ENCODE data around the gene IRF2BPL.
A peak's percentile ranks its signal among the peaks of the same experiment; 100 is the strongest.

IRF2BPL gene

DNA sequence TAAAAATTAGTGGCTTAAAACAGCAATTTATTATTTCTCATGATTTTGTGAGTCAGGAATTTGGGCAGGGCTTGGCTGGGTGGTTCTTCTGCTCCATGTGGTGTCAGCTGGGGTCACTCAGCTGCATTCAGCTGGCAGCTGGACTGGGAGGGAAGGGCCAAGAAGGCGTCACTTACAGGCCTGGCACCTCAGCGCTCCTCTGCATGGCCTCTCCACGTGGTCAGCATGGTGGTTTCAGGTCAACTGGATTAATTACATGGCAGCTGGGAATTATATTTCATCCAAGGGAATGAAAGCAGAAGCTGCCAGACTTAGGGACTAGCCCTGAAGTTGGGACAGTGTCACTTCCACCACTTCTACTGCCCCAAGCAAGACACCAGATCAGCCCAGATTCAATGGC lies 27.5 kb upstream of the IRF2BPL start:
- POLR2A ChIA-PET (ENCODE audit: low non-redundant PET) = no interaction called here
- TF ChIP-seq, protein P1, sequence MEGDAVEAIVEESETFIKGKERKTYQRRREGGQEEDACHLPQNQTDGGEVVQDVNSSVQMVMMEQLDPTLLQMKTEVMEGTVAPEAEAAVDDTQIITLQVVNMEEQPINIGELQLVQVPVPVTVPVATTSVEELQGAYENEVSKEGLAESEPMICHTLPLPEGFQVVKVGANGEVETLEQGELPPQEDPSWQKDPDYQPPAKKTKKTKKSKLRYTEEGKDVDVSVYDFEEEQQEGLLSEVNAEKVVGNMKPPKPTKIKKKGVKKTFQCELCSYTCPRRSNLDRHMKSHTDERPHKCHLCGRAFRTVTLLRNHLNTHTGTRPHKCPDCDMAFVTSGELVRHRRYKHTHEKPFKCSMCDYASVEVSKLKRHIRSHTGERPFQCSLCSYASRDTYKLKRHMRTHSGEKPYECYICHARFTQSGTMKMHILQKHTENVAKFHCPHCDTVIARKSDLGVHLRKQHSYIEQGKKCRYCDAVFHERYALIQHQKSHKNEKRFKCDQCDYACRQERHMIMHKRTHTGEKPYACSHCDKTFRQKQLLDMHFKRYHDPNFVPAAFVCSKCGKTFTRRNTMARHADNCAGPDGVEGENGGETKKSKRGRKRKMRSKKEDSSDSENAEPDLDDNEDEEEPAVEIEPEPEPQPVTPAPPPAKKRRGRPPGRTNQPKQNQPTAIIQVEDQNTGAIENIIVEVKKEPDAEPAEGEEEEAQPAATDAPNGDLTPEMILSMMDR (conservative IDR thresholded peaks at IDR 0.05; ENCODE audit: low read depth) = no peak
- CTCF ChIA-PET = interaction anchor here (0.9 to 1.3 kb wide), 2 partner anchors 143 to 180 kb away, joined by 3 read pairs; no protein-coding TSS in a partner anchor
- no peak for DNase-seq (ENCODE audit: low spot score)
- H3K27ac ChIP-seq = 0 out of 2 replicates have a peak overlapping the region, but pooled peaks have one; percentile 17

DNA sequence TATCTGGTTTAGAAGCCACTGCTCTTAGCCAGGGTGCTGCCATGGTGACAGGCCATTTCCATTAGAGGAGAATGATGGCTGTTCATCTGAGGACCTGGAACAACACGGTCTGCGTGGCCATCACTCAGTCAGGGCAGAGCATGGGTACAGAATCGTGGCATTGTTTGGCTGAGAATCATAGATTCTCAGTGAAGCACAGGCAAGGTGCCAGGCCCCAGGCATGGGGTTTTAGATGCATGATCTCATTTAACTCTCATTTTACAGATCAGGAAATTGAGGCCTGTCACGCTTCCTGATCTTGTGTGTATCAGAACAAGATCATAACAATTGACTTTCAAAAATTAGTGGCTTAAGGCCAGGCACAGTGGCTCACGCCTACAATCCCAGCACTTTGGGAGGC lies 26.8 kb upstream of the IRF2BPL start:
- POLR2A ChIA-PET (ENCODE audit: low non-redundant PET) = no interaction called here

DNA sequence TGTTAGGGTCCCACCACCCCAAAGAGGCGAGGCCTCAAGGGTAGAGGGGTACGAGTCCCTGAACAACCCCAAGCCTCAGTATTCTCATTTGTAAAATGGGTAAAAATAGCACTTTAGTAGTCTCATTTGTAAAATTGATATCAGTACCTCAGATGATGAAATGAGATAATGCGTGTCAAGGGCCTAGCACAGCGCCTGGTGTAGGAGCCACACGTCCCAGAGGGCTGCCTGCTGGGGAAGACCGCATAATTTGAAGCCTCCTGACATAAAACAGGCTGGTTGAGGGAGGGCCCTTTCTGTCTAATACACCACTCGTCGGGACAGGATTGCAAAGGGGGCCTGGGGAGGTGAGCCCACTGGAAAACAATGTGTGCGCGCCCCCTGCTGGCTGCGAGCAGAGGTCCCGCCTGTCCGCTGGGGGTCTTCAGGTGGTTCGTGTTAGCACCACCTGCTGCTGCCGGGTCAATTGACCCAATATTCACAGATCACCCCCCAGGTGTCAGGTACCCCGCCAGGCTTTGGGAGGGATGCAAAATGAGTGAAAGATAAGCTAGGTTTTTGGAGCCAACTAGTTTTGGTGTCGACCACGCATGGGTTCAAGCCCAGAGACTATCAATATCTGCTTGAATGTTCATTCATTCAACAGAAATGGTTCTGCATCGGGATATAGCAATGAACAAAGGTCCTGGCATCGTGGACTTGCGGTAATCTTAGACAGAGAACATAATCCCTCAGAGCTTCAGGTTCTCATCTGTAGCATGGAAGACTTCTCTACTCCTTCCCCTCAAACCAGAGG lies 24.7 kb upstream of the IRF2BPL start:
- POLR2A ChIA-PET (ENCODE audit: low non-redundant PET) = interaction anchor here (0.6 kb wide), 1 partner anchor 13 kb away, joined by 3 read pairs; no protein-coding TSS in a partner anchor

More for the DNA sequence above, 26.8 kb upstream of the IRF2BPL start:
- no peak for DNase-seq (ENCODE audit: low spot score)
- CTCF ChIA-PET = interaction anchor here (1.3 kb wide), 1 partner anchor 179 kb away, joined by 3 read pairs; no protein-coding TSS in a partner anchor
- H3K27ac ChIP-seq = peak overlapping the region; percentile 17; the same call in 1 of the 2 replicates
- TF ChIP-seq, protein P1 (conservative IDR thresholded peaks at IDR 0.05; ENCODE audit: low read depth) = no peak

DNA sequence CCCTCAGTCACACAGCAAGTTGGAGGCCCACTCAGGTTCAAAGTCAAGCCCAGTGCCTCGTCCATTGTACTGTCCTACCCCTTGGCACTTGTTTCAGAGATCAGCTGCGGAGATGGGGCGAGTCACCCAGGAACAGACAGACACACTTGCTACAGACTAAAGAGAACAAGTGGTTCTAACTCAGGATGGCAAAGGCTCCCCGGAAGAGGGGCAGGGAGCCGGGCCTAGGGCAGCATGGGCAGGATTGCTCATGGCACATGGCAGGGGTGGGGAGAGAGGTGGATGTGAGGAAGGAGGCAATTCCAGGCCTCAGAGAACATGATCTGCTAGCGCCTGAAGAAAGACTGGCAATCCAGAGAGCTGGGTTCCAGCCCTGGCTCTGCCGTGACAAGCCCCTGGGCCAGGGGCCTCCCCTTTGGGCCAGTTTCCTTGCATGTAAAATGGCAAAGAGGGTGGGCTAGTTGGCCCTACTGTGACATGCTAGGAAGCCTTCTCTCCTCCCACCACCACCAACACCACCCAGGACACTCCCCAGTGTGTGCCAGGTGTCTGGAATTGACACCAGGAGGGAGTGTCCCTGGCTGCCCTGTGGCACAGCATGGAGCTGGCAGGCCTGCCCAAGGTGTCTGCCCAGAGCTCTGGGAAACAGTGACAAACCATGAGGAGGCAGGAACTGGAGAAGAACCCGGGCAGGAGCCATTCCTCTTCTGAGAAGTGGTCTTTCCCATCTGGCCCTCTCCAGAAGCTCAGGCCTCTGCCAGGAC lies 24.0 kb upstream of the IRF2BPL start:
- CTCF ChIA-PET = interaction anchor here (1.1 to 1.2 kb wide), 3 partner anchors 16 to 139 kb away, joined by 3 to 7 read pairs (median 4); no protein-coding TSS in a partner anchor
- DNase-seq (ENCODE audit: low spot score) = no peak
- peak overlapping the region; percentile 84 for H3K27ac ChIP-seq
- TF ChIP-seq, protein P1 (conservative IDR thresholded peaks at IDR 0.05; ENCODE audit: low read depth) = no peak
- POLR2A ChIA-PET (ENCODE audit: low non-redundant PET) = no interaction called here

More for the DNA sequence above, 24.7 kb upstream of the IRF2BPL start:
- CTCF ChIA-PET = interaction anchor here (0.7 to 1.1 kb wide), 3 partner anchors 11 to 72 kb away, joined by 3 to 4 read pairs (median 3); no protein-coding TSS in a partner anchor
- peak overlapping the region; percentile 84 for H3K27ac ChIP-seq
- no peak for DNase-seq (ENCODE audit: low spot score)
- TF ChIP-seq, protein P1 (conservative IDR thresholded peaks at IDR 0.05; ENCODE audit: low read depth) = peak; percentile 60

DNA sequence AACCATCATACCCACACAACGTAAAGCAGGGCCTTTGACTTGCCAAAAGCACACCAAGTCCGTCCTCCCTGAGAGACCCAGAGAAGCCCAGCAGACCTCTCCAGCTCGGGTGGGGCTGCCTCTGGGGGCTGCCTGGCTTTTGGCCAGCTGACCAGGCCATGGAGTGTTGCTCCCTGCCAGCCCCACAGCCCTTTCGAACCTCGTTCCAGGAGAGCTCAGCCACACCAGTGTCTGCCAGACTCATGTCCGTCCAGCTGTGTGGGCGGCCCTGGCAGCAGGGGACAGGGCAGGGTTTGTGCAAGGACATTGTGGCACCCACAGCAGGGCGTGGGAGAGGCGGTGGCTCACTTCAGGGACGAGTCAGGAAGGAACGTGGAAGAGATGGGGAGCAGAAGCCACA lies 22.6 kb upstream of the IRF2BPL start:
- TF ChIP-seq, protein P1 (conservative IDR thresholded peaks at IDR 0.05; ENCODE audit: low read depth) = no peak
- peak overlapping the region; percentile 84 for H3K27ac ChIP-seq
- DNase-seq (ENCODE audit: low spot score) = no peak
- POLR2A ChIA-PET (ENCODE audit: low non-redundant PET) = no interaction called here
- CTCF ChIA-PET = interaction anchor here (1.2 kb wide), 2 partner anchors 17 to 138 kb away, joined by 4 to 7 read pairs; no protein-coding TSS in a partner anchor

DNA sequence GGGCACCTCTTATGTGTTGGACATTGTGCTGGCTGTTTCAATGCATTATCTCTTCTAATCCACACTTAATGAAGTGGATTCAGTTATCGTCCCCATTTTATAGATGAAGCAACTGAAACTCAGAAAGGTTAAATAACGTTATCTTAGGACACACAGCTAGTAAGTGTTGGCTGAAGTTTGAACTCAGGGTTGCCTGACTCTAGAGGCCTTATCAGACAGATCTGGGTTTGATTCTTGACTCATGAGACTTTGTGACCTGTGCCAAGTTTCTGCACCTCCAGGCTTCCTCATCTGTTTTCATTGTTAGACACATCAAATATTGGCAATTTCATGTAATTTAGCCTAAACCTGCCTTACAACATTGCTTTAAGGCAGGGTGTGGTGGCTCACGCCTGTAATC lies 18.2 kb upstream of the IRF2BPL start:
- TF ChIP-seq, protein P1 (conservative IDR thresholded peaks at IDR 0.05; ENCODE audit: low read depth) = no peak
- POLR2A ChIA-PET (ENCODE audit: low non-redundant PET) = no interaction called here
- H3K27ac ChIP-seq = peak overlapping the region; percentile 97
- CTCF ChIA-PET = interaction anchor here (0.6 kb wide), 1 partner anchor 109 kb away, joined by 3 read pairs; no protein-coding TSS in a partner anchor
- DNase-seq (ENCODE audit: low spot score) = no peak

Data from RWPE1 (cell line).